Panc1 (cell line): ENCODE data around the gene NRROS. TPM values are rescaled to one million over a fixed set of nuclear protein-coding genes. Genes with fewer than 3 reads are reported as not detected.

Experiments
- ATAC-seq: fragments of 200-7000 bp; cut with Tn5 transposase; 2 replicates; pipeline ENCODE4 v1.9.1; 2020; ENCODE audit warnings: mild to moderate bottlenecking, moderate library complexity
- BruUV-seq: library from RNA; stranded (reverse); fragments of 400-500 nt; replicated peaks from 2 replicates; lab custom pipeline; 2021; lab: Mats Ljungman, UMichigan
- CTCF ChIA-PET: fragments of 300-600 bp; sonication (Branson Sonifier 250); formaldehyde crosslinking; loops from one replicate; lab custom pipeline; 2022; ENCODE audit warnings: antibody characterized with exemption; lab: Charles Lee
- POLR2A ChIA-PET: fragments of 300-600 bp; sonication (Branson Sonifier 250); formaldehyde crosslinking; loops from one replicate; lab custom pipeline; 2022; ENCODE audit warnings: antibody characterized with exemption; lab: Charles Lee
- DNase-seq: peaks from one replicate; pipeline ENCODE4 v3.0.0-alpha.2; 2010; ENCODE audit warnings: low read depth, low spot score
- H3K27ac ChIP-seq: 2 replicates; pipeline ENCODE4 v1.5.1; 2011; ENCODE audit warnings: mild to moderate bottlenecking, low read length, inconsistent platforms
- H3K27me3 ChIP-seq: fragments of 200-500 bp; sonication (Bioruptor generic); 2 replicates; pipeline ENCODE4 v1.6.0; 2014; ENCODE audit warnings: low read length, inconsistent platforms; ENCODE audit not compliant: control insufficient read depth, insufficient read depth
- H3K36me3 ChIP-seq: fragments of 200-500 bp; sonication (Bioruptor generic); 2 replicates; pipeline ENCODE4 v1.5.1; 2014; ENCODE audit warnings: inconsistent platforms, mild to moderate bottlenecking, low read length, moderate library complexity; ENCODE audit not compliant: control insufficient read depth, insufficient read depth
- H3K4me1 ChIP-seq: 2 replicates; pipeline ENCODE4 v1.5.1; 2011; ENCODE audit warnings: inconsistent platforms, mild to moderate bottlenecking, low read length, moderate library complexity; ENCODE audit not compliant: control insufficient read depth, insufficient read depth
- H3K4me3 ChIP-seq, 2 experiments: 2 replicates each; pipeline ENCODE4 v1.5.1; 2011 to 2012; ENCODE audit warnings: low read depth in 2 of 2, low read length in 2 of 2, mild to moderate bottlenecking in 2 of 2, inconsistent platforms in 1 of 2, moderate library complexity in 1 of 2
- H3K9me3 ChIP-seq: fragments of 200-500 bp; sonication (Bioruptor generic); 2 replicates; pipeline ENCODE4 v1.5.1; 2014; ENCODE audit warnings: low read depth, mild to moderate bottlenecking, inconsistent platforms, low read length, moderate library complexity; ENCODE audit not compliant: control insufficient read depth, insufficient read depth
- POLR2AphosphoS5 ChIP-seq: IDR thresholded peaks from 2 replicates; pipeline ENCODE4 v1.6.1; 2012; ENCODE audit warnings: mild to moderate bottlenecking, low read depth, low read length, moderate library complexity
- SIN3A ChIP-seq: IDR thresholded peaks from 2 replicates; pipeline ENCODE4 v1.6.1; 2012; ENCODE audit warnings: low read depth, mild to moderate bottlenecking, low read length, moderate library complexity, borderline replicate concordance; ENCODE audit not compliant: insufficient read depth
- TCF7L2 ChIP-seq: IDR thresholded peaks from 2 replicates; pipeline ENCODE4 v1.6.1; 2011; ENCODE audit warnings: mild to moderate bottlenecking, low read depth, low read length, inconsistent platforms
- in situ Hi-C: cut with HindIII; loops from 2 replicates; pipeline ENCODE4 v1.10.0; 2016; ENCODE audit warnings: low sequenced_read_pairs, low pct_unique_long_range_greater_than_20kb
- intact Hi-C: fragments of 100-400 bp; cut with micrococcal nuclease; formaldehyde crosslinking; loops from one replicate; pipeline ENCODE4 v1.10.0; 2022; ENCODE audit not compliant: unreplicated experiment
- total RNA-seq: library from RNA; stranded (reverse); gene quantifications from one replicate; pipeline ENCODE4 v1.2.1, GENCODE V29; 2021; ENCODE audit not compliant: unreplicated experiment
- TF ChIP-seq, protein P1 (sequence below), 2 experiments: IDR thresholded peaks; 2 replicates each; pipeline ENCODE4 v1.6.1; 2011 to 2012; ENCODE audit warnings: low read depth in 2 of 2, control low read depth in 1 of 2, low read length in 1 of 2, mild to moderate bottlenecking in 1 of 2, moderate library complexity in 1 of 2; ENCODE audit not compliant: insufficient read depth in 1 of 2
- TF ChIP-seq, protein P2 (sequence below): fragments of 450-650 bp; IDR thresholded peaks from 2 replicates; pipeline ENCODE4 v1.5.1; 2017; ENCODE audit warnings: mild to moderate bottlenecking

NRROS gene
- total RNA-seq, 1 experiment from 2014 or later: 8.8 TPM

DNA sequence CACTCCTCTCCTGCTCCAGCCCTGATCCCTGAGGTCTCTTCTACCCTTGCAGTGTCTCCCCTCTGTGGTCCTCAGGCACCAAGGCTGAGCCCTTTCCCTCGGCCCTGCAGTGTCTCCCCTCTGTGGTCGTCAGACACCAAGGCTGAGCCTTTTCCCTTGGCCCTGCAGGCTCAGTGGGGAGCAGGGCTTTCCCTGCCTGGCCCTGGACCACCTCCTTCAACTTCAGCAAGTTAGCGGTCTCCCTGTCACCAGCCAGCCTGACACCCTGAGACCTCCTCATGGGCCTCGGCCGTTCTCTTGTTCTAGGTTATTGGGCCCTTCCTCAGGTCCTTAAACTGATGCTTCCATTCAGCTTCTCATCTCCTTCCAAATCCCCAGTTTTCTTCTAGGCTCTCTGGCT, 4.3 kb downstream of the NRROS start:
- H3K36me3 ChIP-seq: no peaks in the 10 kb centered on the region
- no peak for ATAC-seq
- intact Hi-C loops (no loop called here), in situ Hi-C loops (no loop called here)
- H3K4me1 ChIP-seq: peaks cover 24% of the 10 kb centered on the region
- no TSS peak for BruUV-seq
- no peak for DNase-seq
- no peak overlapping the region for H3K27ac ChIP-seq
- H3K4me3 ChIP-seq: no peak overlapping the region
- POLR2A ChIA-PET: interaction anchor here (0.7 kb wide), 1 partner anchor 34 kb away, joined by 7 read pairs; no protein-coding TSS in a partner anchor
- CTCF ChIA-PET: interaction anchor here (0.6 kb wide), 1 partner anchor 169 kb away, joined by 4 read pairs; no protein-coding TSS in a partner anchor
- H3K27me3 ChIP-seq: no peaks in the 10 kb centered on the region
- no peak for TF ChIP-seq SIN3A
- TF ChIP-seq, protein P1, sequence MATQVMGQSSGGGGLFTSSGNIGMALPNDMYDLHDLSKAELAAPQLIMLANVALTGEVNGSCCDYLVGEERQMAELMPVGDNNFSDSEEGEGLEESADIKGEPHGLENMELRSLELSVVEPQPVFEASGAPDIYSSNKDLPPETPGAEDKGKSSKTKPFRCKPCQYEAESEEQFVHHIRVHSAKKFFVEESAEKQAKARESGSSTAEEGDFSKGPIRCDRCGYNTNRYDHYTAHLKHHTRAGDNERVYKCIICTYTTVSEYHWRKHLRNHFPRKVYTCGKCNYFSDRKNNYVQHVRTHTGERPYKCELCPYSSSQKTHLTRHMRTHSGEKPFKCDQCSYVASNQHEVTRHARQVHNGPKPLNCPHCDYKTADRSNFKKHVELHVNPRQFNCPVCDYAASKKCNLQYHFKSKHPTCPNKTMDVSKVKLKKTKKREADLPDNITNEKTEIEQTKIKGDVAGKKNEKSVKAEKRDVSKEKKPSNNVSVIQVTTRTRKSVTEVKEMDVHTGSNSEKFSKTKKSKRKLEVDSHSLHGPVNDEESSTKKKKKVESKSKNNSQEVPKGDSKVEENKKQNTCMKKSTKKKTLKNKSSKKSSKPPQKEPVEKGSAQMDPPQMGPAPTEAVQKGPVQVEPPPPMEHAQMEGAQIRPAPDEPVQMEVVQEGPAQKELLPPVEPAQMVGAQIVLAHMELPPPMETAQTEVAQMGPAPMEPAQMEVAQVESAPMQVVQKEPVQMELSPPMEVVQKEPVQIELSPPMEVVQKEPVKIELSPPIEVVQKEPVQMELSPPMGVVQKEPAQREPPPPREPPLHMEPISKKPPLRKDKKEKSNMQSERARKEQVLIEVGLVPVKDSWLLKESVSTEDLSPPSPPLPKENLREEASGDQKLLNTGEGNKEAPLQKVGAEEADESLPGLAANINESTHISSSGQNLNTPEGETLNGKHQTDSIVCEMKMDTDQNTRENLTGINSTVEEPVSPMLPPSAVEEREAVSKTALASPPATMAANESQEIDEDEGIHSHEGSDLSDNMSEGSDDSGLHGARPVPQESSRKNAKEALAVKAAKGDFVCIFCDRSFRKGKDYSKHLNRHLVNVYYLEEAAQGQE (IDR thresholded peaks at IDR 0.05; ENCODE audit: insufficient read depth in 1 of 2, low read depth in 2 of 2, low read length in 1 of 2): no peak
- no peaks in the 10 kb centered on the region for H3K9me3 ChIP-seq

DNA sequence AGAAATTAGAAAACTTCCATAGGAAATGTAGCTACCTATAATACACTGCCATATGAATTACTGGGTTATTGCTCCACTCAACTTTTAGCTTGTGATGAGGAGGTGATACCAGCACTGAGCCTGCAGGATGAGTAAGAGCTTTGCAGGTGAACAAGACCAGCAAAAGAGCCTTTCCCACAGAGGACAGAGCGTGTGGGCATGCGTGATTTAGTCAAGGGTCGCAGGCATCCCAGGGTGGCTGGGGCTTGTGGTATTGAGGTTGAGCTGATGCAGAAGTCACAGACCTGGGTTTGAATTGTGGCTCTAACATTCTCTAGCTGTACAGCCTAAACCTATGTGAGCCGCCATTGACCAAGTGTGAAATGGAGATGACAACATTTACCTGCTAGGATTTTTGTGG, 5.6 kb downstream of the NRROS start:
- no peaks in the 10 kb centered on the region for H3K9me3 ChIP-seq
- ChIA-PET CTCF (no interaction called here), POLR2A (no interaction called here)
- H3K27me3 ChIP-seq: no peaks in the 10 kb centered on the region
- DNase-seq (no peak), ATAC-seq (no peak)
- no peaks in the 10 kb centered on the region for H3K36me3 ChIP-seq
- in situ Hi-C loops: no loop called here
- TF ChIP-seq, protein P2, sequence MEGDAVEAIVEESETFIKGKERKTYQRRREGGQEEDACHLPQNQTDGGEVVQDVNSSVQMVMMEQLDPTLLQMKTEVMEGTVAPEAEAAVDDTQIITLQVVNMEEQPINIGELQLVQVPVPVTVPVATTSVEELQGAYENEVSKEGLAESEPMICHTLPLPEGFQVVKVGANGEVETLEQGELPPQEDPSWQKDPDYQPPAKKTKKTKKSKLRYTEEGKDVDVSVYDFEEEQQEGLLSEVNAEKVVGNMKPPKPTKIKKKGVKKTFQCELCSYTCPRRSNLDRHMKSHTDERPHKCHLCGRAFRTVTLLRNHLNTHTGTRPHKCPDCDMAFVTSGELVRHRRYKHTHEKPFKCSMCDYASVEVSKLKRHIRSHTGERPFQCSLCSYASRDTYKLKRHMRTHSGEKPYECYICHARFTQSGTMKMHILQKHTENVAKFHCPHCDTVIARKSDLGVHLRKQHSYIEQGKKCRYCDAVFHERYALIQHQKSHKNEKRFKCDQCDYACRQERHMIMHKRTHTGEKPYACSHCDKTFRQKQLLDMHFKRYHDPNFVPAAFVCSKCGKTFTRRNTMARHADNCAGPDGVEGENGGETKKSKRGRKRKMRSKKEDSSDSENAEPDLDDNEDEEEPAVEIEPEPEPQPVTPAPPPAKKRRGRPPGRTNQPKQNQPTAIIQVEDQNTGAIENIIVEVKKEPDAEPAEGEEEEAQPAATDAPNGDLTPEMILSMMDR: no peak
- TF ChIP-seq, protein P1 (IDR thresholded peaks at IDR 0.05; ENCODE audit: insufficient read depth in 1 of 2, low read depth in 2 of 2, low read length in 1 of 2): no peak
- TF ChIP-seq SIN3A (no peak), TCF7L2 (no peak), POLR2AphosphoS5 (no peak)
- no peak overlapping the region for H3K4me3 ChIP-seq
- peaks cover 27% of the 10 kb centered on the region for H3K4me1 ChIP-seq
- intact Hi-C loops: no loop called here
- BruUV-seq: no TSS peak
- no peak overlapping the region for H3K27ac ChIP-seq
